SK-N-SH treated with all-trans-retinoic acid at 6 μM for 48 hours (cell line): ENCODE measurements around the gene ZNF785.
"Not testable (repeated sequence)": the region's sequence is repeated elsewhere in the genome, so short reads cannot be mapped to it uniquely, and the experiment has no call there.

ENCODE experiments used
- ATAC-seq: fragments of 200-7000 bp; cut with Tn5 transposase; 3 replicates; pipeline ENCODE4 v1.9.1; 2020; ENCODE audit warnings: mild to moderate bottlenecking, moderate library complexity
- ARNTL ChIP-seq: fragments of 450-650 bp; formaldehyde crosslinking; IDR thresholded peaks from 2 replicates; pipeline ENCODE4 v1.5.0; 2020; ENCODE audit warnings: low read depth, mild to moderate bottlenecking, moderate library complexity, borderline replicate concordance
- BACH2 ChIP-seq: fragments of 250-450 bp; sonication (Bioruptor Pico); IDR thresholded peaks from 2 replicates; pipeline ENCODE4 v1.9.0; 2021; ENCODE audit warnings: mild to moderate bottlenecking, borderline replicate concordance
- CSDC2 ChIP-seq: fragments of 250-450 bp; sonication (Bioruptor Pico); IDR thresholded peaks from 2 replicates; pipeline ENCODE4 v1.5.0; 2020; ENCODE audit warnings: mild to moderate bottlenecking, moderate library complexity
- ESRRG ChIP-seq: fragments of 250-450 bp; sonication (Bioruptor Pico); IDR thresholded peaks from 2 replicates; pipeline ENCODE4 v1.6.1; 2021; ENCODE audit warnings: mild to moderate bottlenecking
- GLIS3 ChIP-seq: fragments of 250-450 bp; sonication (Bioruptor Pico); IDR thresholded peaks from 2 replicates; pipeline ENCODE4 v1.5.0; 2020; ENCODE audit warnings: mild to moderate bottlenecking, moderate library complexity
- ISL1 ChIP-seq: fragments of 250-450 bp; sonication (Bioruptor Pico); IDR thresholded peaks from 2 replicates; pipeline ENCODE4 v2.1.2; 2022; ENCODE audit warnings: mild to moderate bottlenecking, moderate library complexity
- OSR1 ChIP-seq: fragments of 250-450 bp; sonication (Bioruptor Pico); IDR thresholded peaks from 2 replicates; pipeline ENCODE4 v1.8.0; 2022; ENCODE audit warnings: moderate library complexity, mild to moderate bottlenecking, inconsistent platforms
- PPARA ChIP-seq: fragments of 250-450 bp; sonication (Bioruptor Pico); IDR thresholded peaks from 2 replicates; pipeline ENCODE4 v1.5.0; 2020; ENCODE audit warnings: mild to moderate bottlenecking, borderline replicate concordance
- RARB ChIP-seq: fragments of 250-450 bp; sonication (Bioruptor Pico); IDR thresholded peaks from 2 replicates; pipeline ENCODE4 v1.8.0; 2021; ENCODE audit warnings: mild to moderate bottlenecking, moderate library complexity
- TOX ChIP-seq: fragments of 250-450 bp; sonication (Bioruptor Pico); IDR thresholded peaks from 2 replicates; pipeline ENCODE4 v1.8.0; 2021; ENCODE audit warnings: mild to moderate bottlenecking, moderate library complexity, borderline replicate concordance
- ZFP3 ChIP-seq: fragments of 250-450 bp; sonication (Bioruptor Pico); IDR thresholded peaks from 2 replicates; pipeline ENCODE4 v1.5.0; 2020; ENCODE audit warnings: mild to moderate bottlenecking, moderate library complexity
- ZFP30 ChIP-seq: fragments of 450-650 bp; formaldehyde crosslinking; IDR thresholded peaks from 2 replicates; pipeline ENCODE4 v1.5.0; 2022; ENCODE audit warnings: mild to moderate bottlenecking, moderate library complexity
- ZNF565 ChIP-seq: fragments of 450-650 bp; formaldehyde crosslinking; conservative IDR thresholded peaks from 2 replicates; pipeline ENCODE4 v1.5.0; 2020; ENCODE audit warnings: low read depth, mild to moderate bottlenecking, moderate library complexity
- ZNF70 ChIP-seq: fragments of 450-650 bp; formaldehyde crosslinking; IDR thresholded peaks from 2 replicates; pipeline ENCODE4 v1.5.0; 2020; ENCODE audit warnings: mild to moderate bottlenecking, moderate library complexity
- ZNF8 ChIP-seq: fragments of 450-650 bp; formaldehyde crosslinking; IDR thresholded peaks from 2 replicates; pipeline ENCODE4 v1.5.0; 2020; ENCODE audit warnings: mild to moderate bottlenecking, moderate library complexity
- TF ChIP-seq, protein P1 (sequence below): fragments of 250-450 bp; sonication (Bioruptor Pico); IDR thresholded peaks from 2 replicates; pipeline ENCODE4 v1.8.0; 2021; ENCODE audit warnings: low read depth, mild to moderate bottlenecking, moderate library complexity, borderline replicate concordance
- TF ChIP-seq, protein P2 (sequence below): fragments of 250-450 bp; sonication (Bioruptor Pico); IDR thresholded peaks from 2 replicates; pipeline ENCODE4 v1.5.0; 2020; ENCODE audit warnings: mild to moderate bottlenecking, moderate library complexity
- TF ChIP-seq, protein P3 (sequence below): fragments of 250-450 bp; sonication (Bioruptor Pico); IDR thresholded peaks from 2 replicates; pipeline ENCODE4 v1.8.0; 2020; ENCODE audit warnings: mild to moderate bottlenecking, moderate library complexity, borderline replicate concordance

ZNF785 gene

DNA sequence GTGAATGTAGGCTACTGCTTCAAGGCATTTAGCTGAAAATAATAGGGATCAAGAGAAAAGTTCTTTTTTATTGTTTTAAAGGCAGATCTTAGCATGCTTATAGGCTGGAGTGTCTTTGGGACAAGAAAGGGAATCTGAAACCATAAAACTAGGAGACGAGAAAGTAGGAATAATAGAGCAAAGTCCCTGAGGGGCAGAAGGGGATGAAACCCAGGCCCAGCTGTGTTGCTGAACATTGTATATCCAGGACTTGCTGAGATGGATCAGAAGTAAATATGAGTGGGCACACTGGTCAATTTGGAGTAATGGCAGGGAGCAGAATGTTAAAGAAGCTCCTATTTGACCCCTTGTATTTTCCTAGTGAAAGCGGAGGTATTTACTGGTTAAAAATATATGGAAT, 15.4 kb upstream of the ZNF785 start:
- TF ChIP-seq CSDC2 (CRISPR knock-in tag) (no peak), ZNF70 (CRISPR knock-in tag) (no peak), TOX (no peak), ZFP3 (no peak)
- TF ChIP-seq, protein P1, sequence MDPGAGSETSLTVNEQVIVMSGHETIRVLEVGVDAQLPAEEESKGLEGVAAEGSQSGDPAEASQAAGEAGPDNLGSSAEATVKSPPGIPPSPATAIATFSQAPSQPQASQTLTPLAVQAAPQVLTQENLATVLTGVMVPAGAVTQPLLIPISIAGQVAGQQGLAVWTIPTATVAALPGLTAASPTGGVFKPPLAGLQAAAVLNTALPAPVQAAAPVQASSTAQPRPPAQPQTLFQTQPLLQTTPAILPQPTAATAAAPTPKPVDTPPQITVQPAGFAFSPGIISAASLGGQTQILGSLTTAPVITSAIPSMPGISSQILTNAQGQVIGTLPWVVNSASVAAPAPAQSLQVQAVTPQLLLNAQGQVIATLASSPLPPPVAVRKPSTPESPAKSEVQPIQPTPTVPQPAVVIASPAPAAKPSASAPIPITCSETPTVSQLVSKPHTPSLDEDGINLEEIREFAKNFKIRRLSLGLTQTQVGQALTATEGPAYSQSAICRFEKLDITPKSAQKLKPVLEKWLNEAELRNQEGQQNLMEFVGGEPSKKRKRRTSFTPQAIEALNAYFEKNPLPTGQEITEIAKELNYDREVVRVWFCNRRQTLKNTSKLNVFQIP (CRISPR knock-in tag): no peak
- no peak for ATAC-seq

DNA sequence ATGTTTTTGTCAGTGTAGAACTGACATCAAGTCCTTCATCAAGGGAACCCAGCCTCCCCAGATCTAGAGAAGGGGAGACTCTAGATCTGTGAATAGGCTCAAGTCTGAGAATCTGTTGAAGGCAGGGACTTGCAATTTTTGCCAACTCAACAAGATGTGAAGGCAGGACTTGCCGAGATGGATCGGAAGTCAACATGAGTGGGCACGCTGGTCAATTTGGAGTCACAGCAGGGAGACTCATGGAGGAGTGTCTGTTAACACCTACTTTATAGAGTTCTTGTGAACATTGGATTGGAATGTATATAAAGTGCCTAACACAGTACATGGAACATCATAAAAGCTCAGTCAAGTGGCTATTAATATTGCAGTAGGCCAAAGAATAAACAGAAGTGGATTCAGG, 14.7 kb upstream of the ZNF785 start:
- ATAC-seq: no peak
- TF ChIP-seq, protein P2, sequence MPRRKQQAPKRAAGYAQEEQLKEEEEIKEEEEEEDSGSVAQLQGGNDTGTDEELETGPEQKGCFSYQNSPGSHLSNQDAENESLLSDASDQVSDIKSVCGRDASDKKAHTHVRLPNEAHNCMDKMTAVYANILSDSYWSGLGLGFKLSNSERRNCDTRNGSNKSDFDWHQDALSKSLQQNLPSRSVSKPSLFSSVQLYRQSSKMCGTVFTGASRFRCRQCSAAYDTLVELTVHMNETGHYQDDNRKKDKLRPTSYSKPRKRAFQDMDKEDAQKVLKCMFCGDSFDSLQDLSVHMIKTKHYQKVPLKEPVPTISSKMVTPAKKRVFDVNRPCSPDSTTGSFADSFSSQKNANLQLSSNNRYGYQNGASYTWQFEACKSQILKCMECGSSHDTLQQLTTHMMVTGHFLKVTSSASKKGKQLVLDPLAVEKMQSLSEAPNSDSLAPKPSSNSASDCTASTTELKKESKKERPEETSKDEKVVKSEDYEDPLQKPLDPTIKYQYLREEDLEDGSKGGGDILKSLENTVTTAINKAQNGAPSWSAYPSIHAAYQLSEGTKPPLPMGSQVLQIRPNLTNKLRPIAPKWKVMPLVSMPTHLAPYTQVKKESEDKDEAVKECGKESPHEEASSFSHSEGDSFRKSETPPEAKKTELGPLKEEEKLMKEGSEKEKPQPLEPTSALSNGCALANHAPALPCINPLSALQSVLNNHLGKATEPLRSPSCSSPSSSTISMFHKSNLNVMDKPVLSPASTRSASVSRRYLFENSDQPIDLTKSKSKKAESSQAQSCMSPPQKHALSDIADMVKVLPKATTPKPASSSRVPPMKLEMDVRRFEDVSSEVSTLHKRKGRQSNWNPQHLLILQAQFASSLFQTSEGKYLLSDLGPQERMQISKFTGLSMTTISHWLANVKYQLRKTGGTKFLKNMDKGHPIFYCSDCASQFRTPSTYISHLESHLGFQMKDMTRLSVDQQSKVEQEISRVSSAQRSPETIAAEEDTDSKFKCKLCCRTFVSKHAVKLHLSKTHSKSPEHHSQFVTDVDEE (CRISPR knock-in tag): no peak
- TF ChIP-seq, protein P1 (CRISPR knock-in tag): no peak
- TF ChIP-seq, protein P3, sequence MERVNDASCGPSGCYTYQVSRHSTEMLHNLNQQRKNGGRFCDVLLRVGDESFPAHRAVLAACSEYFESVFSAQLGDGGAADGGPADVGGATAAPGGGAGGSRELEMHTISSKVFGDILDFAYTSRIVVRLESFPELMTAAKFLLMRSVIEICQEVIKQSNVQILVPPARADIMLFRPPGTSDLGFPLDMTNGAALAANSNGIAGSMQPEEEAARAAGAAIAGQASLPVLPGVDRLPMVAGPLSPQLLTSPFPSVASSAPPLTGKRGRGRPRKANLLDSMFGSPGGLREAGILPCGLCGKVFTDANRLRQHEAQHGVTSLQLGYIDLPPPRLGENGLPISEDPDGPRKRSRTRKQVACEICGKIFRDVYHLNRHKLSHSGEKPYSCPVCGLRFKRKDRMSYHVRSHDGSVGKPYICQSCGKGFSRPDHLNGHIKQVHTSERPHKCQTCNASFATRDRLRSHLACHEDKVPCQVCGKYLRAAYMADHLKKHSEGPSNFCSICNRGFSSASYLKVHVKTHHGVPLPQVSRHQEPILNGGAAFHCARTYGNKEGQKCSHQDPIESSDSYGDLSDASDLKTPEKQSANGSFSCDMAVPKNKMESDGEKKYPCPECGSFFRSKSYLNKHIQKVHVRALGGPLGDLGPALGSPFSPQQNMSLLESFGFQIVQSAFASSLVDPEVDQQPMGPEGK (CRISPR knock-in tag): no peak
- TF ChIP-seq ARNTL (no peak), RARB (CRISPR knock-in tag) (no peak), BACH2 (no peak), GLIS3 (no peak), ZFP30 (CRISPR knock-in tag) (no peak), ZNF8 (no peak), TOX (no peak), ZNF70 (CRISPR knock-in tag) (no peak), CSDC2 (CRISPR knock-in tag) (no peak)

DNA sequence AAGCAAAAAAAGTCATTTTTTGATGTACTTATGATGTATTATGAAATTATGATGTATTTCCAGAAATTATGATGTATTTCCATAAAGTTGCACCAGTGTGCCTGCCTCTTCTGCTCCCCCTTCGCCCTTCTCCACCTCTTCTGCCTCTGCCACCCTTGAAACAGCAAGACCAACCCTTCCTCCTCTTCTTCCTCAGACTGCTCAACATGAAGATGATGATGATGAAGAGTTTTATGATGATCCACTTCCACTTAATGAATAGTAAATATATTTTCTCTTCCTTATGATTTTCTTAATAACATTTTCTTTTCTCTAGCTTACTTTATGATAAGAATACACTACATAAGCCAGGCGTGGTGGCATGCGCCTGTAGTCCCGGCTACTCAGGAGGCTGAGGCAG, 7.4 kb upstream of the ZNF785 start:
- TF ChIP-seq, protein P1 (CRISPR knock-in tag): no peak
- no peak for TF ChIP-seq PPARA
- no peak for ATAC-seq

DNA sequence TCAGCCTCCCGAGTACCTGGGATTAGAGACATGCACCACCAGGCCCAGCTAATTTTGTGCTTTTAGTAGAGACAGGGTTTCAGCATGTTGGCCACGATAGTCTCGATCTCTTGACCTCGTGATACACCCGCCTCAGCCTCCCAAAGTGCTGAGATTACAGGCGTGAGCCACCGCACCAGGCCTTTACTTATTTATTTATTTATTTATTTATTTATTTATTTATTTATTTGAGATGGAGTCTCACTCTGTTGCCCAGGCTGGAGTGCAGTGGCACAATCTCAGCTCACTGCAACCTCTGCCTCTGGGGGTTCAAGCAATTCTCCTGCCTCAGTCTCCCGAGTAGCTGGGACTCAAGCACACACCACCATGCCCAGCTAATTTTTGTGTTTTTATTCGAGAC, 5.4 kb upstream of the ZNF785 start:
- not testable (repeated sequence) for ATAC-seq

DNA sequence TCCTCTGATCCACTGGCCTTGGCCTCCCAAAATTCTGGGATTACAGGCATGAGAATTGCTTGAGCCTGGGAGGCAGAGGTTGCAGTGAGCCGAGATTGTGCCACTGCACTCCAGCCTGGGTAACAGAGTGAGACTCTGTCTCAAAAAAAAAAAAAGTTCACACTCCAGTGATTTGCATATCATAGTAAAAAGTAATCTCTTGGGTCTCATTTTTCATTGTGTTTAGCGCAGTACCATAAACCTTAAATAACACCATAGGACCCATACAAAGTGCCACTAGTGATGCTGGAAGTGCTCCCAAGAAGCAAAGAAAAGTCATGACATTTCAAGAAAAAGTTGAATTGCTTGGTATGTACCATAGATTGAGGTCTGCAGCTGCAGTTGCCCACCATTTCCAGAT, 4.1 kb upstream of the ZNF785 start:
- not testable (repeated sequence) for ATAC-seq

DNA sequence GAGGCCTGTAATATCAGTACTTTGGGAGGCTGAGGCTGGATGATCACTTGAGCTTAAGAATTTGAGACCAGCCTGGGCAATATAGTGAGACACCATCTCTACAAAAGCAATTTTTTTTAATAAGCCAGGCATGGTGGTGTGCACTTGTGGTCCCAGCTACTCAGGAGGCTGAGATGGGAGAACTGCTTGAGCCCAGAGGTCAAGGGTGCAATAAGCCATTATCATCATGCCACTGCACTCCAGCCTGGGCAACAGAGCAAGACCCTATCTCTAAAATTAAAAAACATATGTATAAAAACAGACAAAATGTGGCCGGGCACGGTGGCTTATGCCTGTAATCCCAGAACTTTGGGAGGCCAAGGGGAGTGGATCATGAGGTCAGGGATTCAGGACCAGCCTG, 3.2 kb upstream of the ZNF785 start:
- no peak for ATAC-seq
- TF ChIP-seq OSR1 (CRISPR knock-in tag): no peak
- TF ChIP-seq, protein P3 (CRISPR knock-in tag): no peak
- no peak for TF ChIP-seq RARB (CRISPR knock-in tag)
- TF ChIP-seq BACH2: no peak
- no peak for TF ChIP-seq ZNF8
- TF ChIP-seq ZNF565 (CRISPR knock-in tag): no peak
- no peak for TF ChIP-seq CSDC2 (CRISPR knock-in tag)
- no peak for TF ChIP-seq ZFP3
- TF ChIP-seq, protein P2 (CRISPR knock-in tag): no peak
- no peak for TF ChIP-seq ARNTL
- TF ChIP-seq ISL1 (CRISPR knock-in tag): no peak
- no peak for TF ChIP-seq ESRRG
